ENCODE data around the gene MFSD6.
"Not testable (repeated sequence)": the region's sequence is repeated elsewhere in the genome, so short reads cannot be mapped to it uniquely, and the experiment has no call there.

Gene MFSD6

GRCh38 chr2:190466819-190467446 is 58.8 kb downstream of the MFSD6 start:
- DNase-seq (ENCODE audit: low spot score) = no peak

- DNase-seq (ENCODE audit: low spot score) = no peak
Measured at GRCh38 chr2:190467575-190468083, 59.5 kb downstream of the MFSD6 start.

GRCh38 chr2:190468354-190468753 is 60.2 kb downstream of the MFSD6 start:
- DNase-seq (ENCODE audit: low spot score) = not testable (repeated sequence)

- DNase-seq (ENCODE audit: low spot score) = no peak
Measured at GRCh38 chr2:190468814-190469569, 60.8 kb downstream of the MFSD6 start.

GRCh38 chr2:190469771-190470170 is 61.6 kb downstream of the MFSD6 start:
- DNase-seq (ENCODE audit: low spot score) = no peak

- no peak for DNase-seq (ENCODE audit: low spot score)
Measured at GRCh38 chr2:190470256-190470826, 62.2 kb downstream of the MFSD6 start.

GRCh38 chr2:190477661-190478454 is 69.7 kb downstream of the MFSD6 start:
- no peak for DNase-seq (ENCODE audit: low spot score)

- no peak for DNase-seq (ENCODE audit: low spot score)
Measured at GRCh38 chr2:190478572-190479195, 70.5 kb downstream of the MFSD6 start.

GRCh38 chr2:190481339-190481738 is 73.2 kb downstream of the MFSD6 start:
- DNase-seq (ENCODE audit: low spot score) = no peak

- DNase-seq (ENCODE audit: low spot score) = no peak
Measured at GRCh38 chr2:190482451-190482850, 74.3 kb downstream of the MFSD6 start.

GRCh38 chr2:190486037-190486623 is 78.0 kb downstream of the MFSD6 start:
- DNase-seq (ENCODE audit: low spot score) = no peak

GRCh38 chr2:190488516-190489233 is 80.5 kb downstream of the MFSD6 start:
- no peak for DNase-seq (ENCODE audit: low spot score)

GRCh38 chr2:190489475-190489874 is 81.3 kb downstream of the MFSD6 start:
- no peak for DNase-seq (ENCODE audit: low spot score)

- DNase-seq (ENCODE audit: low spot score) = no peak
Measured at GRCh38 chr2:190490502-190490901, 82.3 kb downstream of the MFSD6 start.

- no peak for DNase-seq (ENCODE audit: low spot score)
Measured at GRCh38 chr2:190493095-190493494, 84.9 kb downstream of the MFSD6 start.

- not testable (repeated sequence) for DNase-seq (ENCODE audit: low spot score)
Measured at GRCh38 chr2:190494600-190495227, 86.6 kb downstream of the MFSD6 start.

GRCh38 chr2:190497428-190497827 is 89.3 kb downstream of the MFSD6 start:
- no peak for DNase-seq (ENCODE audit: low spot score)

GRCh38 chr2:190499273-190499672 is 91.1 kb downstream of the MFSD6 start:
- DNase-seq (ENCODE audit: low spot score) = no peak

GRCh38 chr2:190500054-190500502 is 91.9 kb downstream of the MFSD6 start:
- no peak for DNase-seq (ENCODE audit: low spot score)

GRCh38 chr2:190501231-190501630 is 93.1 kb downstream of the MFSD6 start:
- no peak for DNase-seq (ENCODE audit: low spot score)

Data from ecto neural progenitor cell (in vitro differentiated cells).